Measurements from ENCODE around the gene ABHD4.

GRCh38 chr14:22602862-22603261 is 4.8 kb downstream of the ABHD4 start:
- no peak for TF ChIP-seq CTCF (IDR thresholded peaks at IDR 0.05)
- TF ChIP-seq EZH2 (IDR thresholded peaks at IDR 0.05; ENCODE audit: borderline replicate concordance, insufficient read depth, low read depth, low read length, poor library complexity, severe bottlenecking), result no peak

All from B cell (primary cell).